Measurements from ENCODE around the gene MYMK.

The MYMK gene

GRCh38 chr9:133557581-133557980, 32.8 kb upstream of the MYMK start:
- DNase-seq: no peak

GRCh38 chr9:133556354-133556753, 31.6 kb upstream of the MYMK start:
- no peak for DNase-seq

DNA sequence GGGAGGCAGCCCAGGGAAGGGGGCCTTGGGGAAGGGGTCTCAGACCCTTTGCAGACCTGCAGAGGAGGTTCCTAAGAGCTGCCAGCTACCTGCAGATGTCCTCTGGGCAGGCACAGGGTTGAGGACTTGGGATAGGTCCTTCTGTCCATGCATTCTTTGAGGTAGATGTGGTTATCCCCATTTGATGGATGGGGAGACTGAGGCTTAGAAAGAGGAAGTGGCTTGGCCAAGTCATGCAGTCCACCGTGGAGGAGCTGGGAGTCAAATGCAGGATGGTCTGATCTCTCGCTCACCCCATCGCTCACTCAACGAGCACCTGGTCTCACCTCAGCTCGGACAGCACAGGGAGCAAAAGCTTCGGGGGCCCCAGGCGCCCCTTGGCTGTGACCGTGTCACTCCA, 30.0 kb upstream of the MYMK start:
- no peak for DNase-seq

- no peak for DNase-seq
Measured at GRCh38 chr9:133553973-133554713, 29.4 kb upstream of the MYMK start.

- no peak for DNase-seq
Measured at GRCh38 chr9:133553123-133553522, 28.4 kb upstream of the MYMK start.

GRCh38 chr9:133552236-133552635, 27.5 kb upstream of the MYMK start:
- DNase-seq: no peak

- DNase-seq: no peak
Measured at GRCh38 chr9:133551446-133551845, 26.7 kb upstream of the MYMK start.

GRCh38 chr9:133547116-133547515, 22.4 kb upstream of the MYMK start:
- DNase-seq: no peak

GRCh38 chr9:133546287-133546680, 21.5 kb upstream of the MYMK start:
- DNase-seq: no peak

- DNase-seq: no peak
Measured at GRCh38 chr9:133545494-133546286, 20.9 kb upstream of the MYMK start.

- no peak for DNase-seq
Measured at GRCh38 chr9:133543772-133544467, 19.2 kb upstream of the MYMK start.

- DNase-seq: no peak
Measured at GRCh38 chr9:133542002-133542401, 17.2 kb upstream of the MYMK start.

- DNase-seq: no peak
Measured at GRCh38 chr9:133540698-133541025, 15.9 kb upstream of the MYMK start.

- DNase-seq: no peak
Measured at GRCh38 chr9:133539991-133540697, 15.4 kb upstream of the MYMK start.

- DNase-seq: no peak
Measured at GRCh38 chr9:133538851-133539833, 14.4 kb upstream of the MYMK start.

GRCh38 chr9:133538176-133538575, 13.4 kb upstream of the MYMK start:
- DNase-seq: no peak

- DNase-seq: no peak
Measured at GRCh38 chr9:133537257-133537656, 12.5 kb upstream of the MYMK start.

DNA sequence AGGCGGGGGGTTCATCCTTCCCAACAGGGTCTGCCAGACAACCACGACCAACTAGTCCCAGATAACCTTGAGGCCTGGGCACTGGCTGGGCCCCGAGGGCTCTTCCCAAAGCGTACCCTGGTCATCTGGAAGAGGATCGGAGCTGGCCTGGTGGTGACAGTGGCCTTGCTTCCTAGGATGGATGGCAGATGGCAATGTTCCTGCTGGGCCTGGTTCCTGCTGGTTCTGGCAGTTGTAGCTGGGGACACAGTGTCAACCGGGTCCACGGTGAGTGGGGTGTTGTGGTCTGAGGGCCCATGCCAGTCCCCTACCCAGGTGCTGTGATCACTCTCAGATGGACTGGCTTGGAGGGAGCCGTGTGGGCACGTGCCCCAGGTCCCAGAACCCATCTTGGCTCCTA, 11.8 kb upstream of the MYMK start:
- no peak for DNase-seq

DNA sequence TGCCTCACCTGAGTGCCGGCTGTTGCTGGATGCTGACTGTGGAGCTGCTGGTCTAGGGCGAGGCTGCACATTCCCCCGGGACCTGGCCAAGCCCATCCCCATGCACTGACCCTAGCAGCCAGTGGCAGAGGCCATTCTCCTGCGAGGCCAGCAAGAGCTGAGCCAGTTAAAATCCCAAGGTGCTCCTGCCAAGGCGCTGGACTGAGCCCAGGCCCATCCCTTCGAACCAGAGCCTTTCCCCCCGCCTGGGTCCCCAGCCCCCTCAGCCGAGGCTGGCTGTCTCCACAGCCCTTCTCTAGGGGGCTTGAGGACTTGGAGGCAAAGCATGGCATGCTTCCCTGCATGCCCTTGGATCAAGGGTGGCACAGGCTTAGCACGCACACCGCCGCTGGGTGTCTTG, 11.3 kb upstream of the MYMK start:
- DNase-seq: no peak

GRCh38 chr9:133535306-133535877, 10.6 kb upstream of the MYMK start:
- no peak for DNase-seq

Measured in NCI-H774 (cell line).